Measurements from ENCODE around the gene DAPK1. TPM values are rescaled to one million over a fixed set of nuclear protein-coding genes. Genes with fewer than 3 reads are reported as not detected.

The DAPK1 gene
- total RNA-seq, 1 experiment from 2014 or later = 133 TPM

DNA sequence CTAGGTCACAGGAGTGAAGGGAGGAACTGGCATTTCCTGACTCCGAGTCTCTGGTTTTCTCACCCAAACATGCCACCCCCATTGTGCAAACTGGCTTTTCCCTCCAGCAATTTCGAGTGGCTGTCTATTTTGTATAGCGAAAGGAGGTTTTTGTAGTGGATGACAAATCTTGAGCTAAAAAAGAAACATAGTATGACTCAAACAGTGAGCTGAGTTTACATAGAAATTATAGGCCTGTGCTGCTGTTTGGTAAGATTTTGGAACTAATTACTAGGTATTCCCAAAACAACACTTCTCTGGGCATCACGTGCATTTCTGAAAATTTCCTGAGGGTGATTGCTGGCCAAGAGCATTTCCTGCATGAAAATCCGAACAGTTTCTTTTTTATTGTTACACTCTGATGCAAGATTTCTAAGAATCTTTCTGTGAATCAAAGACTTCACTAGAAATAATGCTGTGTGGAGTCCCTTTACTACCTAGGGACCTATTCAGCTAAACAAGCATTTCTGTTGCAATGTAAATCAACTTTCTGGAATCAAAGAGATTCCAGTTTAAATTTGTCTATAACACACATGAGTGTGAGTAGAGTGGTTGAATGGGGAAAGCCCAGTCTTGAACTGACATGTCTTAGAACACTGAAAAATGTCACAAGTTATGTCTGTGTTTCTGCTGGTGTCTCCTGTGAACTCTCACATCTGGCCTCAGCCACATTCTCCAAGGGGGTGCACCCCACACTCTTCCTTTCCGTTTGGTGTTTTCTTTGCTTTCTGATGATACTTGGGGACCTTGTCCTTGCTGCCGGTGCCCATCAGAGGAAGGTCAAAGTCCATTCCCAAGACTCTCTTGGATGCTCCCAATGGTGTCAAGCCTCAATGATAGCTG, 33.3 kb upstream of the DAPK1 start:
- no peak for DNase-seq
- no peaks in the 10 kb centered on the region for H3K36me3 Mint-ChIP-seq (ENCODE audit: insufficient read depth, unreplicated experiment)
- H3K4me3 Mint-ChIP-seq (ENCODE audit: low read depth, unreplicated experiment) = no peak overlapping the region
- H3K27ac Mint-ChIP-seq (ENCODE audit: unreplicated experiment) = no peak overlapping the region
- intact Hi-C loops (cut with micrococcal nuclease; ENCODE audit: unreplicated experiment) = no loop called here
- BruUV-seq (replicated peaks) = no TSS peak
- TF ChIP-seq, protein P1, sequence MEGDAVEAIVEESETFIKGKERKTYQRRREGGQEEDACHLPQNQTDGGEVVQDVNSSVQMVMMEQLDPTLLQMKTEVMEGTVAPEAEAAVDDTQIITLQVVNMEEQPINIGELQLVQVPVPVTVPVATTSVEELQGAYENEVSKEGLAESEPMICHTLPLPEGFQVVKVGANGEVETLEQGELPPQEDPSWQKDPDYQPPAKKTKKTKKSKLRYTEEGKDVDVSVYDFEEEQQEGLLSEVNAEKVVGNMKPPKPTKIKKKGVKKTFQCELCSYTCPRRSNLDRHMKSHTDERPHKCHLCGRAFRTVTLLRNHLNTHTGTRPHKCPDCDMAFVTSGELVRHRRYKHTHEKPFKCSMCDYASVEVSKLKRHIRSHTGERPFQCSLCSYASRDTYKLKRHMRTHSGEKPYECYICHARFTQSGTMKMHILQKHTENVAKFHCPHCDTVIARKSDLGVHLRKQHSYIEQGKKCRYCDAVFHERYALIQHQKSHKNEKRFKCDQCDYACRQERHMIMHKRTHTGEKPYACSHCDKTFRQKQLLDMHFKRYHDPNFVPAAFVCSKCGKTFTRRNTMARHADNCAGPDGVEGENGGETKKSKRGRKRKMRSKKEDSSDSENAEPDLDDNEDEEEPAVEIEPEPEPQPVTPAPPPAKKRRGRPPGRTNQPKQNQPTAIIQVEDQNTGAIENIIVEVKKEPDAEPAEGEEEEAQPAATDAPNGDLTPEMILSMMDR (IDR thresholded peaks at IDR 0.05; ENCODE audit: unreplicated experiment) = no peak
- no peaks in the 10 kb centered on the region for H3K9me3 Mint-ChIP-seq (ENCODE audit: low read depth, unreplicated experiment)
- H3K4me1 Mint-ChIP-seq (ENCODE audit: low read depth, unreplicated experiment) = no peaks in the 10 kb centered on the region
- CTCF ChIA-PET = no interaction called here
- no peaks in the 10 kb centered on the region for H3K27me3 Mint-ChIP-seq (ENCODE audit: unreplicated experiment)

DNA sequence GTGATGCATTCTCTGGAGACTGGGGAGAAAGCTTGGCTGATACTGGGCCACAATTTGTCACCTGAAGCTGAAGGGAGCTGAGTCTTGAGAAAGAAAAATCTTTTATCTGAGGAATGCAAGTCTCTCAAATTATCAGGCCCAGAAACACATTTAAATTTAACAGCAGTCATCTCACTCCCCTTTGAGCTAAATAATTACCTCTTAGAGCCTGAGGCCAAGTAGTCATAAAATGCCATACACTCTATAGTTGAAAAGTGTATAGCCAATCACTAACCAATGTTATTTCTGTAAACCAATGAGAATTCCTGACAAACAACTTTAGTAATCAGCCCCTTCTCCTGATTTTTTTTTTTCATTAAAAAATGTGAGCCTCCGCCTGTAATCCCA, 32.7 kb upstream of the DAPK1 start:
- no TSS peak for BruUV-seq (replicated peaks)
- CTCF ChIA-PET = interaction anchor here (0.7 kb wide), 1 partner anchor 1264 kb away, joined by 3 read pairs; no protein-coding TSS in a partner anchor
- no peaks in the 10 kb centered on the region for H3K36me3 Mint-ChIP-seq (ENCODE audit: insufficient read depth, unreplicated experiment)
- H3K9me3 Mint-ChIP-seq (ENCODE audit: low read depth, unreplicated experiment) = no peaks in the 10 kb centered on the region
- H3K27ac Mint-ChIP-seq (ENCODE audit: unreplicated experiment) = no peak overlapping the region
- intact Hi-C loops (cut with micrococcal nuclease; ENCODE audit: unreplicated experiment) = no loop called here
- no peaks in the 10 kb centered on the region for H3K27me3 Mint-ChIP-seq (ENCODE audit: unreplicated experiment)
- no peak overlapping the region for H3K4me3 Mint-ChIP-seq (ENCODE audit: low read depth, unreplicated experiment)
- DNase-seq = no peak
- TF ChIP-seq, protein P1 (IDR thresholded peaks at IDR 0.05; ENCODE audit: unreplicated experiment) = no peak
- H3K4me1 Mint-ChIP-seq (ENCODE audit: low read depth, unreplicated experiment) = no peaks in the 10 kb centered on the region

DNA sequence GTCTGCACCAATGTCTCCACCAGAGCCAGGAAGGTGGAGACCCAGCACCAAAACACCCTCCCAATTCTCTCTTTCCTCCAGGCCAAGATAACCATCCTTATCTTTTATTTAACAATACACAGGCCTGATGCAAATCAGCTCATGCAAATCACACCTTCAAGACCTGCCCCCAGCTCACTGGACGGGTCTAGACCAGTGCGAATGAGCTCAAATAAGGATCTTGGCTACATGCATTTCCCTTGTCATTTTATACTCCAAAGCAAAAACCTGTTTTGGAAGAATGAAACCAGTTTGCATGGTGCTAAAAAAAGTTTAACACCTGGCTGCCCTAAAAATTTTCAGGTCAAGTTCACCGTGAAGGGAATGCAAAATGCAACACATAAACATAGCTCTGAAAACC, 31.9 kb upstream of the DAPK1 start:
- no peaks in the 10 kb centered on the region for H3K9me3 Mint-ChIP-seq (ENCODE audit: low read depth, unreplicated experiment)
- no peaks in the 10 kb centered on the region for H3K36me3 Mint-ChIP-seq (ENCODE audit: insufficient read depth, unreplicated experiment)
- no peaks in the 10 kb centered on the region for H3K27me3 Mint-ChIP-seq (ENCODE audit: unreplicated experiment)
- no peak overlapping the region for H3K4me3 Mint-ChIP-seq (ENCODE audit: low read depth, unreplicated experiment)
- no peaks in the 10 kb centered on the region for H3K4me1 Mint-ChIP-seq (ENCODE audit: low read depth, unreplicated experiment)
- intact Hi-C loops (cut with micrococcal nuclease; ENCODE audit: unreplicated experiment) = no loop called here
- CTCF ChIA-PET = interaction anchor here (0.7 kb wide), 2 partner anchors 23 to 1263 kb away, joined by 3 read pairs; no protein-coding TSS in a partner anchor
- no peak for DNase-seq
- H3K27ac Mint-ChIP-seq (ENCODE audit: unreplicated experiment) = no peak overlapping the region
- TF ChIP-seq, protein P1 (IDR thresholded peaks at IDR 0.05; ENCODE audit: unreplicated experiment) = no peak
- BruUV-seq (replicated peaks) = no TSS peak

DNA sequence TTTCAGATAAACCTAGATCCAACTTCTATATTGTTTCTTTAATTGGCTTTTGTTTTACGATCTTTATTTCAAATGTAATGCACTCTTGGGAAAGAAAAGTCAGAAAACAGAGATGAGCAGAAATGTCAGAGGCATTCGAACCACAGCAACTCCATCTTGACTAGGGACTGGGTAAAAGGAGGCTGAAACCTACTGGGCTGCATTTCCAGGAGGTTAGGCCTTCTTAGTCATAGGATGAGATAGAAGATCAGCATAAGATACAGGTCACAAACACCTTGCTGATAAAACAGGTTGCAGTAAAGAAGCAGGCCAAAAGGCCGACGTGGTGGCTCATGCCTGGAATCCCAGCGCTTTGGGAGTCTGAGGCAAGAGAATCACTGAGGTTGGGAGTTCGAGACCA, 30.5 kb upstream of the DAPK1 start:
- H3K27ac Mint-ChIP-seq (ENCODE audit: unreplicated experiment) = no peak overlapping the region
- intact Hi-C loops (cut with micrococcal nuclease; ENCODE audit: unreplicated experiment) = no loop called here

More for the DNA sequence above, 30.5 kb upstream of the DAPK1 start:
- CTCF ChIA-PET = no interaction called here
- no peak for DNase-seq
- Mint-ChIP-seq H3K4me3 (ENCODE audit: low read depth, unreplicated experiment) (no peak overlapping the region), H3K4me1 (ENCODE audit: low read depth, unreplicated experiment) (no peaks in the 10 kb centered on the region), H3K36me3 (ENCODE audit: insufficient read depth, unreplicated experiment) (no peaks in the 10 kb centered on the region), H3K9me3 (ENCODE audit: low read depth, unreplicated experiment) (no peaks in the 10 kb centered on the region), H3K27me3 (ENCODE audit: unreplicated experiment) (no peaks in the 10 kb centered on the region)
- TF ChIP-seq, protein P1 (IDR thresholded peaks at IDR 0.05; ENCODE audit: unreplicated experiment) = no peak
- BruUV-seq (replicated peaks) = no TSS peak

Data from Calu3 (cell line).